HG03175 (cell line): ENCODE results near the gene SNED1.

Experiments
- ATAC-seq: cut with Tn5 transposase; IDR thresholded peaks from one replicate; pipeline ENCODE4 v1.9.1; 2021; ENCODE audit warnings: mild to moderate bottlenecking, moderate library complexity; ENCODE audit not compliant: unreplicated experiment

SNED1 gene

GRCh38 chr2:241066171-241066892, 67.9 kb downstream of the SNED1 start:
- no peak for ATAC-seq

GRCh38 chr2:241066893-241067341, 68.5 kb downstream of the SNED1 start:
- ATAC-seq = no peak

DNA sequence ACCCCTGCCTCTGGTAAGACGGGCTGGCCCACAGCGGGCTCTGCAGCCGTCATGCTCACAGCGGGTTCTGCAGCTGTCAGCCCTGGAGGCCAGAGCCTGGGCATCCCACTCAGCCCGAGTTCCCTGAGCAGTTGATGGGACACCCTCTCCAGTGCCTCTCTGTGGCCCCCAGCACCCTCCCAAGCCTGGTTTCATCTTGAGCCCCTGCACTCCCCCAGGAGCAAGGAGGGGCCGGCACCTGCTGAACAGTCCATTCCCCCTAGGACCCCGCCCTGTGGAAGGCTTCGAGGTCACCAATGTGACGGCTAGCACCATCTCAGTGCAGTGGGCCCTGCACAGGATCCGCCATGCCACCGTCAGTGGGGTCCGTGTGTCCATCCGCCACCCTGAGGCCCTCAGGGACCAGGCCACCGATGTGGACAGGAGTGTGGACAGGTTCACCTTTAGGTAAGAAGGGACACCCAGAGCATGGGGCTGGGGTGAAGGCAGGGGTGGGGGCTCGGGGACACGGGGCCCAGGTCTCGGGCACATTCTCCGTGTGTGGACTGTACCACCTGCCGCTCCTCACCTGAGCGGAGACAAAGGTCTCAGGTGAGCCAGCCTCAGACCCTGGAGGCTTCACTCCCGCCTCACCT, 69.2 kb downstream of the SNED1 start:
- ATAC-seq = no peak

GRCh38 chr2:241068136-241068941, 69.9 kb downstream of the SNED1 start:
- no peak for ATAC-seq

DNA sequence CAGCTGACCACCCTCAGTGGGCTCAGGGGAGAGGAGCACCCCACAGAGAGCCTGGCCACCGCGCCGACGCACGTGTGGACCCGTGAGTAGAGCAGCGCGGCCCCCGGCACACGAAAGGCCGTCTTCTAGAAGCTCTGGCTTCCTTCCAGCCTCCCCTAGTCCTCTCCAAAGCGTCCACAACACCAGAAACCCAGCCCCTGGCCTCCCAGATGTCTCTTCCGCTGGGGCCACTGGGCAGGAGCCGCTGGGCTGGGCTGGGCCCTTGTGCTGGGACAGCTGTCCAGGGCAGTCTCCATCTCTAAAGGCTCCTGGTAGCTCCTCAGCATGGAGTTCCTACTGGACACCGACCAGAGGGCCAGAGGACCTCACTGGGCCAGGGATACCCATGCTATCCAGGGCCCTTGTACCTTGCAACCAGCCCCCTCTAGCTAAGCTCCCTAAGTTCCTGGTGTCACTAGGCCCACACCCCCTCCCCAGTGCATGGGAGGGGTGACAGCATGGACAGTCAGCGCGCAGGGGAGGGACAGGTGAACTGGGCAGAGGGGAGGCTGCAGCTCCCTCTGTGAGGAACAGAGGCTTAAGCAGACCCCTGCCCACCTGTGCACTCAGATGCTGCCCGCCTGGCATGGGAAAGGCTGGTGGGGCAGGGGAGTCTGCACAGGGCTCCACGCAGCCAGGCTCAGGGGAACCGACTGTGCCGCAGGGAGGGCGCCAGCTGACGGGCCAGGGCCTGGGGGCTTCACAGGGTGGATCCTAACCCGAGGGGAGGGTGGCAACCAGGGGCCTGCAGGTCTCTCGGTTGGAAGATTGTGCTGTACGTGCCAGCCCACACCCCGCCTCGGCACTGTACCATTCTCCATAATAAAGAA, 70.8 kb downstream of the SNED1 start:
- ATAC-seq = no peak

DNA sequence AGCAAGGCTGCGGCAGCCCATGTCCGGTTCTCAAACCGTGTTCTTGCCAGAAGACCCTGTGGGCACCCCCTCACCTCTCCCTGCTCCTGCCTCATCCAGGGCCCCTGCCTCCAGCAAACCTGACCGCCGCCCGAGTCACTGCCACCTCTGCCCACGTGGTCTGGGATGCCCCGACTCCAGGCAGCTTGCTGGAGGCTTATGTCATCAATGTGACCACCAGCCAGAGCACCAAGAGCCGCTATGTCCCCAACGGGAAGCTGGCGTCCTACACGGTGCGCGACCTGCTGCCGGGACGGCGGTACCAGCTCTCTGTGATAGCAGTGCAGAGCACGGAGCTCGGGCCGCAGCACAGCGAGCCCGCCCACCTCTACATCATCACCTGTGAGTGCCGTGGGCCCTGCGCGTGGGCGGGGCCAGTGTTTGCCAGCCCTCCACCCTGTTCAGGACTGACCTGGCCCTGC, 71.4 kb downstream of the SNED1 start:
- no peak for ATAC-seq

GRCh38 chr2:241070361-241070760, 71.9 kb downstream of the SNED1 start:
- no peak for ATAC-seq

DNA sequence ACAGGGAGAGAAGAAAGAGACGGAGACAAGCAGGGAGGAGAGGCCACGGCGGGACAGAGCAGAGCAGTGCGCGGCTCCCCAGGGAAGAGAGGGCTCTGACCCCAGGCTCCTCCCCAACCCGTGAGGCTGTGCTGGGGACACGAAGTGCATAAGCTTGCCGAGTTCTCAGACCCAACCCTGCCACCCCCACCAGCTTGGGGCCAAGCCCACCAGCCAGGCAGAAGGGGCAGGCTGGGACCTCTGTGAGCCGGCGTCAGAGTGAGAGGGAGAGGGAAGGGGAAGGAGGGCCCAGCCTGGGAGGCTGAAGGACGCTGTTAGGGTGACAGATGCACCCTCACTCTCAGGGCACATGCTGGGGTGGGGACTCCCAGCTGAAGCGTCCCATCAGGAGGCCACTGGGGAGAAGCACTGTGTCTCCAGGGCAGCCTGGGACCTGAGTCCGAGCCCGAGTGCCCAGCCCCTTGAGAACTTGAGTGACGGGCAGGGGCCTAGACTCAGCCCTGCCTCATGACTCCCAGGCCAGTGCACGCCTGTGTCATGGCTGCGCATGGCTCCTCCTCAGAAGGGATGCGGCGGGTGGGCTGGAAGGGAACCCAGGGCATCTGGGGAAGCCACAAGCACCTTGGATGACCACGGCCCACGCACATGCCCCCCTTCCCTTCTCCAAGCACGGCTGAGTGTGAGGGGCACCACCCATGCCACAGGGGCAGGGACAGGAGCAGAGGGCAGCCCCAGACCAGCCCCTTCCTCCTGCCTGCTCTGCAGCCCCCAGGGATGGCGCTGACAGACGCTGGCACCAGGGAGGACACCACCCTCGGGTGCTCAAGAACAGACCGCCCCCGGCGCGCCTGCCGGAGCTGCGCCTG, 72.6 kb downstream of the SNED1 start:
- no peak for ATAC-seq

DNA sequence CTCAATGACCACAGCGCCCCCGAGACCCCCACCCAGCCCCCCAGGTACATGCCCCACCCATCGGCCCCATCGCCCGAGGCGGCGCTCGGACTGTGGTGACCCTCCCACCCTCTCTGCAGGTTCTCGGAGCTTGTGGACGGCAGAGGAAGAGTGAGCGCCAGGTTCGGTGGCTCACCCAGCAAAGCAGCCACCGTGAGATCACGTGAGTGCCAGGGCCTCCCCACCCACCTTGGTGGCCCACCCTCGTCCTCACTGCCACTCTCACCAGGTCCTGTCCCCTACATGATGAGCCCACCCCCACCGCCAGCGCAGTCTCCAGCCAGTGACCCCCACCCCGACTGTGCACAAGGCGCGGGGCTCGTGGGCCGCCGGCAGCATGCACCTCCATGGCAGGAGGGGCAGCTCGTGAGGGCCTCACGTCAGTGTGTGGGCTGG, 73.3 kb downstream of the SNED1 start:
- no peak for ATAC-seq

DNA sequence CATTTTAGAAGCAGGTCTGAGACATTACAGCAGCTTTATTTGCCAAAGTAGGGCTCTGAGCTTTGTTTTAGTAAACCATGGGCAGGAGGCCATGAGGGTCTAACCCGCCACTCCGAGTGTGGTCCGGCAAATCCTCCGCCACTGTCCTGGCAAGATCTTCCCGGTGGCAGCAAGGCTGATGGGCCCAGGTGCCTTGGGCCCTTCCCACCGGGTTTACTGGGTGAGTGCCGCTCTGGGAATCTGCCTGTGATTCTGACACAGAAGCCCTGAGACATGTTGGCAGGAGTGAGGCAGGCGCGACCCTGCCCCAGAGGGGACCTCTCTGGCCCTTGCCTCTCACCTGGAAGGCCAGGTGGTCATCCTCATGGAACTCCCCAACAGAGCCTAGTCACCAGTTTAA, 73.7 kb downstream of the SNED1 start:
- no peak for ATAC-seq

DNA sequence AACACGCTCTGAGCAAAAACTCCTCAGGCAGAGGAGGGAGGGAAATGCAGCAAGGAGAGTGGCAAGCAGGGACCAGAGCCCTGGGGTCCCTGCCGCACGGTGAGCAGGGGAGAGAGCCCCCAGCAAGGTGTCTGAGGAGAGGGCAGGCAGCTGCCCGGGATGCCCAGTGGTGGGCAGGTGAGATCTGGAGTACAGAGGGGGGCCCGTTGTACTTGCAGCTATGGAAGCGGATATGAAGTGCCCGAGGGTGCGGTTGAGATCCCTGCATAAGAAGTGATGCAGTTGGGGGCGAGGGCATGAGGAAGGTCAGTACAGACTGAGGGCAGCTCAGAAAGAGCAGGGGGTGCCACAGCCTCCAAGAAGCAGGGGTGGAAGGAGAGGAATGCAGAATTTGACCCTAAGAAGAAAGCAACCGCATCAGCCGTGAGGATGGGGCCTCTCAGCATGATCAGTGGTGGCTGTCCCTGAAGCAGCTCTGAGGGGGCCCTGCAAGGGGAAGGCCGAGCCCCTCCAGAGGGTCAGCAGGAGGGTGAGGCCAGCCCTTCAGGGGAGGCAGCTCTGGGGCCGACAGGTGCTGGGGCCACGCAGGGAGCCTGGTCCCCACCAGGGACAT, 74.2 kb downstream of the SNED1 start:
- ATAC-seq = no peak

- ATAC-seq = no peak
Observed at GRCh38 chr2:241073166-241074064, 75.0 kb downstream of the SNED1 start.

DNA sequence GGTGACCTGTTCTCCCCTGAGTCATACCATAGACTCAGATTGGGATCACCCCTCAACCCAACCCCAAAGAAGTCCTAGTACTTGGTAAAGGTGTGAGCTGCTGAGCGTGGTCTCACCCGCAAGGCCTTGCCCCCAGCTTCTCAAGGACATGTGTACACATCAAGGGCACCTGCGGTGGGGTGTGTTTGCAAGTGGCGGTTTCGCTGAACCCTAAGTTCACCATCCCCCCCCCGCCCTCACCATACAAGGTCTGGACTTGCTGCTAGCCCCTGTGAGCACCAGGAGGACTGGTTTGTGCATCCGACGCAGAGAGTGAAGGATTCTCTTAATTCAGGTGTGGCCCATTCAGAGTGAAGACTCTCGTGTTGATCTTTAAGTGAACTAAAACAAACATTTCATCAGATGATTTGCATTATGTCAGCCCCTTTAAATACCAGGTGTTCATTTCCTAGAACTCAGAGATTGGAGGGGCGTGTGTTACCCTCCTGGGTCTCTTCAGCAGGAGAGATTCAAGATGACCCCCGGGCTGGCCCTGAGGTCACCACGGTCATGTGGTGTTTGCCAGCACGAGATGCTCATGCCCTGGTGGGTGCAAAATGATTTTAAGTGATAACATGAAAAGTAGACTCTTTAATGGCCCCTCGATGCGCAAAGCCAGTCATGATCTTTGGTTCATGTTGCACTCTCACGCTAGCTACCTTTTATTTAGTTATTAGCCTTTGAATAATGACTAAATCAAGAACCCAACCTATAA, 75.8 kb downstream of the SNED1 start:
- no peak for ATAC-seq

DNA sequence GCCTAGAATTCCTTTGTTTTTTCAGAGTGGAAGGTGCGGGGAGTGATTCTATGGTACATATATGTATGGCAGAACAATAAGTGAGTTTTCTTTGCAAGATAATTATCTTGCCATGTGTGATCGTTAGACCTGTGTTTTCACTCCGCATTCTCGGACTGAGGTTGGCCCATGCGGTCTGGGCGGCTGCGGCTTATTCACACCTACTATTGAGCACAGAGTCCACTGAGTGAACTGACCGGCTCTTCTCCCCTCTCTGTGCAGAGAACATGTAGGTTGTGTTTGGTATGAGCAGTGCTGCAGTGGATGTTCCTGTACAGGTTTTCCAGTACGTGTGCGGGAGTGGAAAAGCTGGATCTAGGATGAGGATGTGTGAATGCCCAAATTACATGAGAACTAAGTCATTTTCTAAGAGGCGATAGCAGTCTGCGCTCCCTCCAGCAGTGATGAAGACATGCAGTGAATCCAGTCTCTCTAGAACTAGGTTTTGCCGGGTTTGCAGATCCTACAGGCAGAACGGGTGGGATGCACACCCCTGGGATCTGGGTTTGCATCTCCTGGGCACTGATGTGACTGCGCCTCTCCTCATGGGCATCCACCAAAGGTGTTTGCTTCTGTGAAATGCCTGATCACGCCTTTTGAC, 76.6 kb downstream of the SNED1 start:
- ATAC-seq = no peak

DNA sequence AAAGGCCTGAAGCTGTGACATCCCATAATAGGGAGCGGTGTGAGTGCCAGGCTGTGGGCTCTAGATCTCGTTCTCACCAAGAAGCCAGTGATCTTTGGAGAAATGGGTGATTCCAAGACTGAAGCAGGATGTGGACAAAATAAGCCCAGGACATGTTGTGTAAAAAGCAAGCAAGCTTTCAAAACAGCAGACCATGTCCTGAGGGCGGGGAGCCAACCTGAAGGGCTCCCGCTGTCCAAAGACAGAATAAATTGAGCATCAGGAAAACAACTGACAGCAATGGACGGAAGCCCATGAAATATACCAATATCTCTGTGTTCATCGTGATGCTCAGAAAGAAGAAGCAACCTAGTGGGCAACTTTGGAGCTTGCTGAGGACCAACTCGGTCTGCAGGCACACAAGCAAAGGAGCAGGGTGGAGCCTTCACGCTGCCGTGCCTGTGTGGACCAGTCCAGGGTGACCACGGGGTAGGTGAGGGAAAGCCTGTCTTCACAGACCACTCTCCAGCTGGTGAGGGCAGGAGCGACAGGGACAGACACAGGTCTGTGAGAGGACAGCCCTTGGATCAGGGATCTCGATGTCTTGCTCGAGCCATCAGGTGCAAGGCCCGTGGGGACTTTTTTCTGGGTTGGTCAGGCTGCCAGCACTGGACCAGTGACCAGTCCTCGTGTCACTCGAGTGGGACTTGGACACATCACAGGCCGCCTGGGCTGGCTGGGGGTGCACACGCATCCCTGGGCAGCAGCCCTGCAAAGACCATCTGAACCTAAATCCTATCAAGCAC, 82.2 kb downstream of the SNED1 start:
- ATAC-seq = no peak

DNA sequence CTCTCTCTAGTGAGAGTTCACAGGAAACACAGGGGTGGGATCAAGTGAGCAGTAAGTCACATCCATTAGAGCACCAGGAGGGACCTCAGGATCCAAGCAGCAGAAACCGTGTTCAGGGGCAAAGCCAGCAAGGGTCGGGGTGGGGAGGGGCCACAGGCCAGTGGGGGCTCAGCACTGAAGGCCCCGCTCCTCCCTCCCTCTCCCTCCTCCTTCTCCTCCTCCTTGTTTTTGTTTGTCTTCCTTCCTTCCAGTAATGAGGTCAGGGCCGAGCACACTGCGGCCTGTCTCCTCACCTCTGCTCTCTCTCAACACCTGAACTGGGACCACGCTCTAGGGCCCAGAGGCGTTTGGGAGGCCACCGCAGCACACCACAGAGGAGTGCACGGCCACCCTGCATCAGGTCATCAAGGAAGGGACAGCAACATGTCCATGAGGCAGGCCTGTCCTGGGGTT, 82.8 kb downstream of the SNED1 start:
- no peak for ATAC-seq
